Stimulated activated CD8-positive, alpha-beta memory T cell treated with anti-CD3 and anti-CD28 coated beads, Interleukin-15, amount 100 ng/mL, for 4 hours (primary cell): Measurements from ENCODE around the gene LRG1.
"Not testable (repeated sequence)": the region's sequence is repeated elsewhere in the genome, so short reads cannot be mapped to it uniquely, and the experiment has no call there.

Source experiments
- DNase-seq, 2 donors: peaks; one replicate each; pipeline ENCODE4 v3.0.0-alpha.2; 2020; ENCODE audit warnings: low read depth in 2 of 2

The LRG1 gene

DNA sequence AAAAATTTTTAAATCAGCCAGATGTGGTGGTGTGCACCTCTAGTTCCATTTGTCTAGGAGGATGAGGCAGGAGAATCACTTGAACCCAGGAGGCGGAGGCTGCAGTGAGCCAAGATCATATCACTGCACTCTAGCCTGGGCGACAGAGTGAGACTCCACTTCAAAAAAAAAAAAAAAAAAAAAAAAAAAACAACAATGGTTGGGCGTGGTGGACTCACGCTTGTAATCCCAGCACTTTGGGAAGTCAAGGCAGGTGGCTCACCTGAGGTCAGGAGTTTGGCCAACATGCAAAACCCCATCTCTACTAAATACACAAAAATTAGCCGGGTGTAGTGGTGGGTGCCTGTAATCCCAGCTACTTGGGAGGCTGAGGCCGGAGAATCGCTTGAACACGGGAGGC is 12.5 kb downstream of the LRG1 start:
- not testable (repeated sequence) for DNase-seq

DNA sequence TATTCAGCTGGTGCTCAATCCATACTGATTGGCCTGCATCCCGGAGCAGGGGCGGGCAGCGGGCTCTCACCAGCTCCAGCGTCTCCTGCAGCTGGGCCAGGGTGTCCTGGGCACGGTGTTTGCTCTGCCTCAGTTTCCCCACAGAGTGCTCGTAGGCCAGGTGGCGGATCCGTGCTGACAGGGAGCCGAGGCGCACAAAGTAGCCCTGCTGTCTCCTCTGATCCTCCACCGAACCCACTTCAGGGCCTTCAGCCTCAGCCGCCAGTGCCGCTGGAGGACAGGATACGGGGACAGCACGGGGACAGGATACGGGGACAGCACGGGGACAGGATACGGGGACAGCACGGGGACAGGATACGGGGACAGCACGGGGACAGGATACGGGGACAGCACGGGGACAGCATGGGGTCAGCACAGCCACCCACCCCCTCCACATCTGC is 14.3 kb downstream of the LRG1 start:
- DNase-seq, result no peak

DNA sequence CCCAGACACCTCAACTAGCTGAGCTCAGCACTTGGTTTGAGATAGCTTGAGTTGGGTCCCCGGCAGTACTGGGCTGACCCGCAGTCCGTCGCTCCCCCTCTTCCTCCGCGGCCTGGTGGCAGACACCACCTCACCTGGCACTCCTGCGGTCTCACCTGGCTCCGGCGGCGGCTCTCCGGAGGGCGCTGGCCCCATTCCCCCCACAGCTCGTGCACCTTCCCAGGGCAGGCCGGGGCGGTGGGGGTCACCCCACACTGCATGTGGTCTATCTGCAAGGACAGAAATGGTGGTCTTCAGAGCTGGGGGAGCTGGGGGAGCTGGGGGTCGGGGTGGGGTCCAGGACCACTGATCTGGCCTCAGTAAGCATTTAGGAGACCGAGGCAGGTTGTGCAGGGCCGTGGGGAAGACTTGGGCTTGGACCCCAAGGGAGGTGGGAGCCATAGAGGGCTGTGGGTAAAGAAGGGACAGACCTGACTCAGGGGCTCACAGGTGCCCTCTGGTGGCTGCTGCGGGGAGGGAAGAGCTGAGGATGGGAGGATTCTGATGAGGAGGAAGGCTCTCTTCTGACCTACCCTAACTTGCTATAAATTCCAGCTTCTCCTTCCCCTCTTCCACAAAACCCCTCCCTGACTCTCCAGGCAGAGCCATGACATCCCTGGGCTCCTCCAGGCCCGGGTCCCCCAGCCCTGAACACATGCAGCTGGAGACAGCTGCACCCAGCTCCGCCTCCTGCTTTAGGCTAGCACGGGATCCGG is 14.9 kb downstream of the LRG1 start:
- peak; percentile 9 to 41 for DNase-seq

GRCh38 chr19:4523306-4524110 is 16.3 kb downstream of the LRG1 start:
- no peak for DNase-seq

DNA sequence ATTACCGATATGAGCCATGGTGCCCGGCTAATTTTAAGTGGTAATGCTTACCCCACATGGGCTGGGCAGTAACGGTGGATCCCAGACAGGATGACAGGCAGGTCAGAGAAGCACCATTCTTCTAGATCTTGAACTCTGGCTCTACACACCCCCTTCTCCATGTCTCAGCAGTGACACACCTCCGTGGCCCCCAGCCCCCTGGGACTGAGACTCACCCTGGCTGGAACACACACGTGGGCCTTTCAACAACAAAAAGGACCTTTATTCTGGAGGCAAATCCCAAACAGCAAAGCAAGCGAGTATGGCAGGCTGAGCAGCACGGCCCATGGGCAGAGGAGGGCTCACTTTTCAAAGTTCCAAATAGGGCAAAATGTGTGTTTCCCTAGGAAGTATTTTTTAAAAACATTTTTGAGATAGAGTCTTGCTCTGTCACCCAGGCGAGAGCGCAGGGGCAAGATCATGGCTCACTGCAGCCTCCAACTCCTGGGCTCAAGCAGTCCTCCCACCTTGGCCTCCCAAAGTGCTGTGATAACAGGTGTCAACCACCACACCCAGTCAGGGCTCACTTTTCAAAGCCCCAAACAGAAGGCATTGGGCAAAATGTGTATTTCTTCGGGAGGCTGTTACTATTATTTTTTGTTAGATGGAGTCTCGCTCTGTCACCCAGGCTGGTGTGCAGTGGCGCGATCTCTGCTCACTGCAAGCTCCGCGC is 17.4 kb downstream of the LRG1 start:
- DNase-seq, result no peak

- DNase-seq, result no peak
Observed at GRCh38 chr19:4521888-4522242, 18.0 kb downstream of the LRG1 start.

DNA sequence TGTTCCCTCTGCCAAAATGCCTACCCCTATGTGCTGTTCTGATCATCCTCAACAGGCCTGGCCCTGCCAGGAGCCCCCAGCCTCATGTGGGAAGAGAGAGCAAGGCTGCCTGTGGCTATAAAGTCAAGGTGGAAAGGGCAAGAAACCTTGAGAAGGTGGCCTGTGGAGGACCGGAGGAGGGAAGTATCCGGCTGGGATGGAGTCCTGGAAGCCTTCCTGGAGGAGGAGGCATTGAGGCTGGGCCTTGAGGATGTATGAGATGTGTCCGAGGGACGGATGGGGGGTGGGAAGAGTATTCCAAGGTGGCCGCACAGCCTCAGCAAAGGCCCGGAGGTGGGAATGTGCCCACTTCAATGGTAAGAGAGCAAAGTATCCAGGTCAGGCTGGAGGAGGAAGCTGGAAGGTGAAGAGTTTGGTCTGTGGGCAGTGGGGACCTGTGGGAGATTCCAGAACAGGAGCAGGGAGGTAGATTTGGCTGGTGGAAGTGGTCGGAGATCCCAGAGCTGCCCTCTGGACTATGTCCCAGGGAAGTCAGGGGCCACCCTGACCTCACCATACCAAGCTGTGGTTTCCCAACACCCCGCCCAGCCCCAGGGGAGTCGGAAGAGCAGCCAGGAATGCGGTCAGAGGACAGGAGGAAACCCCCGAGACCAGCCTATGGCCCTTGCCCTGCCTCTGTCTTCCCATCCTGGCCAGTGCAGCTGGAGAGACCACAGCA is 18.5 kb downstream of the LRG1 start:
- no peak for DNase-seq

- no peak for DNase-seq
Observed at GRCh38 chr19:4519521-4520277, 20.1 kb downstream of the LRG1 start.

DNA sequence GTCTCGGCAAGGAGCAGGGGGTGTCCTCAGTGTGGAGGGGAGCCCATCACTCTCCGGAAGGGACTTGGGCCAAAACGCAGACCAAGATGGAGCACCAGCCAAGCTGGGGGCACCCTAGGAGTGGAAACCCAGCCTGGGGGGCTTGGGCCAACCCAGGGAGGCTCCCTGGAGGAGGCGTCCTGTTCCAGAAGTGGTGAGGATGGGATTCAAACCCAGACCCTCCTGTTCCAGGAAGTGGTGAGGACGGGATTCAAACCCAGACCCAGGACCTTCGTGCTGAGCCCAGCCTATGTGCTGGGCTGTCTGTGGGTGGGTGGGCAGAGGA is 20.7 kb downstream of the LRG1 start:
- DNase-seq, result no peak

- DNase-seq, result no peak
Observed at GRCh38 chr19:4518345-4519171, 21.3 kb downstream of the LRG1 start, which contains the start of gene PLIN4. PLIN4 (minus strand) TSS chr19:4518486; CDS start chr19:4518272, 214 bp downstream.

- DNase-seq, result no peak
Observed at GRCh38 chr19:4517451-4518057, 22.3 kb downstream of the LRG1 start.

- no peak for DNase-seq
Observed at GRCh38 chr19:4516939-4517300, 22.9 kb downstream of the LRG1 start.

- no peak for DNase-seq
Observed at GRCh38 chr19:4516199-4516938, 23.5 kb downstream of the LRG1 start.

GRCh38 chr19:4515732-4516131 is 24.1 kb downstream of the LRG1 start:
- no peak for DNase-seq

DNA sequence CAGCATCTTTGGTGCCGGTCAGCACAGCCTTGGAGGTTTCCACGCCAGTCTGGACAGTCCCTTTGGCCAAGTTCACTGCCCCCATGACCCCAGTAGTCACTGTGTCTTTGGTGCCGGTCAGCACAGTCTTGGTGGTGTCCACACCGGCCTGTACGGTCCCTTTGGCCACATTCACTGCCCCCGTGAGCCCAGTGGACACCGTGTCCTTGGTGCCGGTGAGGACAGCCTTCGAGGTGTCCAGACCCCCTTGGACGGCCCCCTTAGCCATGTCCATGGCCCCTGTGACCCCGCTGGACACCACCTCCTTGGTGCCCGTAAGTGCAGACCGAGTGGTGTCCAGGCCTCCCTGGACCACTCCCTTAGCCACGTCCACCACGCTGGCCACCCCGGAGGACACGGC is 26.6 kb downstream of the LRG1 start:
- no peak for DNase-seq

DNA sequence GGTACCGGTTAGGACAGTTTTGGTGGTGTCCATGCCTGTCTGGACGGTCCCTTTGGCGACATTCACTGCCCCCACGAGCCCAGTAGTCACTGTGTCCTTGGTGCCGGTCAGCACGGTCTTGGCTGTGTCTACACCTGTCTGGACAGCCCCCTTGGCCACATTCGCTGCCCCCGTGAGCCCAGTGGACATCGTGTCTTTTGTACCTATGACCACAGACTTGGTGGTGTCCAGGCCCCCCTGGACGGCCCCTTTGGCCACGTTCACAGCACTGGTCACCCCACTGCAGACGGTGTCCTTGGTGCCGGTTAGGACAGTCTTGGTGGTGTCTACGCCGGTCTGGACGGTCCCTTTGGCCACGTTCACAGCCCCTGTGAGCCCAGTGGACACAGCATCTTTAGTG is 27.8 kb downstream of the LRG1 start:
- no peak for DNase-seq

DNA sequence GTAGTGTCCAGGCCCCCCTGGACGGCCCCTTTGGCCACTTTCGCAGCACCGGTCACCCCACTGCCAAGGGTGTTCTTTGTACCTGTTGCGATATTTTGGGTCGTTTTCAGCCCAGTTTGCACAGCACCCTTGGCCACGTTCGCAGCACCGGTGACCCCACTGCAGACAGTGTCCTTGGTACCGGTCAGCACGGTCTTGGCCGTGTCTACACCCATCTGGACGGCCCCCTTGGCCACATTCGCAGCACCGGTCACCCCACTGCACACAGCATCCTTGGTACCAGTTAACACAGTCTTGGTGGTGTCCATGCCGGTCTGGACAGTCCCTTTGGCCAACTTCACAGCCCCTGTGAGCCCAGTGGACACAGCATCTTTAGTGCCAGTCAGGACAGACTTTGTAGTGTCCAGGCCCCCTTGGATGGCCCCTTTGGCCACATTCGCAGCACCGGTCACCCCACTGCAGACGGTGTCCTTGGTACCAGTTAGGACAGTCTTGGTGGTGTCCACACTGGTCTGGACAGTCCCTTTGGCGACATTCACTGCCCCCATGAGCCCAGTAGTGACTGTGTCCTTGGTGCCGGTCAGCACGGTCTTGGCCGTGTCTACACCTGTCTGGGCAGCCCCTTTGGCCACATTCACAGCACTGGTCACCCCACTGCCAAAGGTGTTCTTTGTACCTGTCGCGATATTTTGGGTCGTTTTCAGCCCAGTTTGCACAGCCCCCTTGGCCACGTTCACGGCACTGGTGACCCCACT is 28.4 kb downstream of the LRG1 start:
- no peak for DNase-seq

- DNase-seq, result no peak
Observed at GRCh38 chr19:4510435-4511255, 29.2 kb downstream of the LRG1 start.
